Stomach (tissue), 9 donors: Measurements from ENCODE around the gene WDR87. TPM values are rescaled to one million over a fixed set of nuclear protein-coding genes. Genes with fewer than 3 reads are reported as not detected.

Experiments used
- DNase-seq, 2 donors: peaks; one replicate each; pipeline versions ENCODE4 v3.0.0 to v3.0.0-alpha.2; 2013 to 2019
- H3K27ac ChIP-seq, 5 donors: fragments of 200-600 bp in 4 of 5; sonication (generic) in 4 of 5; one replicate each; pipeline ENCODE4 v1.5.1; 2013 to 2019; ENCODE audit warnings: mild to moderate bottlenecking in 1 of 5, moderate library complexity in 1 of 5
- H3K27me3 ChIP-seq, 3 donors: fragments of 200-600 bp; sonication (generic); one replicate each; pipeline ENCODE4 v1.5.1; 2017 to 2019; ENCODE audit warnings: mixed run types in 1 of 3
- H3K36me3 ChIP-seq, 4 donors: fragments of 200-600 bp; sonication (generic); 1 replicate in 3 of 4; 2 replicates in 1 of 4; pipeline ENCODE4 v1.5.1; 2016 to 2019
- H3K4me1 ChIP-seq, 4 donors: fragments of 200-600 bp; sonication (generic); one replicate each; pipeline ENCODE4 v1.5.1; 2016 to 2019
- H3K4me3 ChIP-seq, 4 donors: fragments of 200-600 bp; sonication (generic) in 3 of 4; one replicate each; pipeline ENCODE4 v1.5.1; 2016 to 2019; ENCODE audit warnings: mild to moderate bottlenecking in 1 of 4
- H3K9me3 ChIP-seq, 4 donors: fragments of 200-600 bp; sonication (generic); one replicate each; pipeline ENCODE4 v1.5.1; 2016 to 2019
- CTCF ChIP-seq, 7 experiments: fragments of 450-650 bp in 4 of 7; fragments of 200-600 bp in 3 of 7; sonication (generic) in 3 of 7; IDR thresholded peaks; one replicate each; pipeline ENCODE4 v1.5.1; 2016 to 2019; ENCODE audit warnings: antibody characterized with exemption in 7 of 7, control low read depth in 2 of 7, mild to moderate bottlenecking in 1 of 7
- EP300 ChIP-seq: sonication (generic); formaldehyde crosslinking; IDR thresholded peaks from one replicate; pipeline ENCODE4 v1.6.1; 2017; ENCODE audit warnings: antibody characterized with exemption
- POLR2A ChIP-seq, 4 donors: fragments of 450-650 bp; IDR thresholded peaks; one replicate each; pipeline ENCODE4 v1.6.1; 2016; ENCODE audit warnings: antibody characterized with exemption in 4 of 4, control low read depth in 2 of 4, mild to moderate bottlenecking in 1 of 4, moderate library complexity in 1 of 4
- POLR2AphosphoS5 ChIP-seq, 3 donors: sonication (generic); formaldehyde crosslinking; IDR thresholded peaks; one replicate each; pipeline ENCODE4 v1.6.1; 2016; ENCODE audit warnings: antibody characterized with exemption in 3 of 3
- WGBS, 5 donors: extraction: QIAGEN DNeasy Blood & Tissue Kit in 3 of 5; methylation state at CpG; one replicate each; pipeline versions ENCODE4 v1.1.5 to v1.1.7; 2013 to 2018; 5-methylcytosine and 5-hydroxymethylcytosine counted together
- intact Hi-C: fragments of 100-400 bp; cut with DNase I; formaldehyde crosslinking; loops from one replicate; pipeline ENCODE4 v1.15.1; 2023; ENCODE audit warnings: low total_unique reads
- polyA plus RNA-seq, 3 donors: library from polyadenylated mRNA; stranded (reverse); fragments of 200-250 nt; gene quantifications; one replicate each; pipeline ENCODE4 v1.2.3, GENCODE V29; 2013
- total RNA-seq, 5 donors: library from RNA; depleted of rRNA; stranded (reverse); fragments of >200 nt; gene quantifications; one replicate each; pipeline versions ENCODE4 v1.1.0 to v1.2.3, GENCODE V29; 2014 to 2016
- donor health status: healthy with polysubstance abuse.
- donor health status: Bipolar disorder and iron deficiency.
- donor health status: healthy.

Gene WDR87
- total and polyA plus RNA-seq, 8 donors = 0.14 TPM; not detected in 7

DNA sequence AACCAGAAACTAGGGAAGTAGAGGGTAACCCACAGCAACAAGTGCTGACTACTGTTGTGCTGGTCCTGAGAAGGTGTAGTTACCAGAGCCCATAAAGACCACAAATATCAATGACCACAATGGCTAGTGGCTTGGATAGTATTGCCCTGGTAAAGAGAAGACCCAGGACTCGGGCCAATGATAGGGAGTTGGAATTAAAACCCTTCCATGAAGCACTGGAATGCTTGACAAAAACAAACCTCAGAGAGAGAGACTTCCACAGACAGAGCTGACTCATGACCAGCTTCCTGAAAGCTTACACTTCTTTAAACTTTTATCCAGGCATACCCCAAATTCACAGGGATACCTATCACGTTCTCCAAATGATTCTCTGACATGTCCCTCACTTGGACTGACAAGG is 60.5 kb downstream of the WDR87 start:
- Histone ChIP-seq H3K4me1 (no peaks in the 10 kb centered on the region), H3K9me3 (peaks cover 0 to 34% (median 6%) of the 10 kb centered on the region in 4 donors)
- DNase-seq = no peak

More for the DNA sequence above, 60.5 kb downstream of the WDR87 start:
- no peak for TF ChIP-seq POLR2A (IDR thresholded peaks at IDR 0.05)
- no peak for TF ChIP-seq CTCF (IDR thresholded peaks at IDR 0.05)
- TF ChIP-seq EP300 = no peak
- no peak for TF ChIP-seq POLR2AphosphoS5 (IDR thresholded peaks at IDR 0.05)
- WGBS, 5 donors = 44 to 70% (median 60%) methylated on average over 2 of the region's 2 CpGs
- intact Hi-C loops = no loop called here
- Histone ChIP-seq H3K4me3 (no peak overlapping the region), H3K27ac (no peak overlapping the region), H3K36me3 (no peaks in the 10 kb centered on the region), H3K27me3 (no peaks in the 10 kb centered on the region)

Other genes starting within 250 kb of the WDR87 start
- 1 to 10 TPM; 1.4 to 7.0 (median 4.6) TPM for gene ZNF607, start 186.8 kb downstream of the WDR87 start, total RNA-seq
- 1 to 10 TPM in 2 of 3 donors, under 1 TPM in 1; 0.76 to 2.8 (median 1.3) TPM for gene ZNF607, start 186.8 kb downstream of the WDR87 start, polyA plus RNA-seq
- 10 to 100 TPM in 3 of 5 donors, 1 to 10 TPM in 1, not detected in 1; 3.1 to 22.6 (median 11.0) TPM for gene ZNF573, start 127.0 kb downstream of the WDR87 start, total RNA-seq
- 1 to 10 TPM in 2 of 3 donors, under 1 TPM in 1; 0.68 to 2.7 (median 1.2) TPM for gene ZNF573, start 127.0 kb downstream of the WDR87 start, polyA plus RNA-seq
- gene SIPA1L3, start 614 bp upstream of the WDR87 start, total RNA-seq = 100 to 1,000 TPM in 1 of 5 donors, 10 to 100 TPM in 4; 24.1 to 211 (median 26.3) TPM
- gene SIPA1L3, start 614 bp upstream of the WDR87 start, polyA plus RNA-seq = 1 to 10 TPM; 2.9 to 7.5 (median 7.2) TPM